Esophagus squamous epithelium (tissue), 5 donors: ENCODE measurements around the gene TTBK2. TPM values are rescaled to one million over a fixed set of nuclear protein-coding genes. Genes with fewer than 3 reads are reported as not detected.
A peak's percentile ranks its signal among the peaks of the same experiment; 100 is the strongest.

ENCODE experiments used
- DNase-seq: peaks from one replicate; lab custom pipeline; 2025; lab: John Stamatoyannopoulos, UW
- H3K27ac ChIP-seq, 4 donors: fragments of 200-600 bp; sonication (generic); one replicate each; pipeline ENCODE4 v1.5.1; 2016 to 2019; ENCODE audit warnings: mild to moderate bottlenecking in 1 of 4
- H3K27me3 ChIP-seq, 4 donors: fragments of 200-600 bp; sonication (generic); 1 replicate in 3 of 4; 2 replicates in 1 of 4; pipeline versions ENCODE4 v1.5.1 to v1.6.0; 2017 to 2021; ENCODE audit warnings: antibody characterized with exemption in 1 of 4
- H3K36me3 ChIP-seq, 3 donors: fragments of 200-600 bp; sonication (generic); one replicate each; pipeline ENCODE4 v1.5.1; 2016 to 2019
- H3K4me1 ChIP-seq, 3 donors: fragments of 200-600 bp; sonication (generic); one replicate each; pipeline ENCODE4 v1.5.1; 2017 to 2019
- H3K4me3 ChIP-seq, 4 donors: fragments of 200-600 bp; sonication (generic); 1 replicate in 3 of 4; 2 replicates in 1 of 4; pipeline ENCODE4 v1.5.1; 2016 to 2019; ENCODE audit warnings: mild to moderate bottlenecking in 2 of 4, moderate library complexity in 1 of 4
- H3K9me3 ChIP-seq, 3 donors: fragments of 200-600 bp; sonication (generic); one replicate each; pipeline ENCODE4 v1.5.1; 2016 to 2019
- POLR2A ChIP-seq, 4 donors: fragments of 450-650 bp; IDR thresholded peaks; one replicate each; pipeline ENCODE4 v1.6.1; 2017; ENCODE audit warnings: antibody characterized with exemption in 4 of 4, mild to moderate bottlenecking in 4 of 4, moderate library complexity in 3 of 4
- WGBS, 2 donors: methylation state at CpG; one replicate each; pipeline ENCODE4 v1.1.5; 2018; 5-methylcytosine and 5-hydroxymethylcytosine counted together
- intact Hi-C: fragments of 100-400 bp; cut with DNase I; formaldehyde crosslinking; loops from one replicate; pipeline ENCODE4 v1.15.0; 2022
- total RNA-seq, 4 donors: library from RNA; depleted of rRNA; stranded (reverse); fragments of >200 nt; gene quantifications; one replicate each; pipeline ENCODE4 v1.1.0, GENCODE V29; 2016
- TF ChIP-seq, protein P1 (sequence below), 6 experiments: fragments of 450-650 bp in 4 of 6; fragments of 200-600 bp in 2 of 6; sonication (generic) in 2 of 6; IDR thresholded peaks; one replicate each; pipeline ENCODE4 v1.5.1; 2016 to 2019; ENCODE audit warnings: antibody characterized with exemption in 6 of 6, mild to moderate bottlenecking in 4 of 6, moderate library complexity in 4 of 6
- donor health status: DM: yes; HTN: yes; CAD: no.

Gene TTBK2
- total RNA-seq, 4 donors from 2014 or later, result 5.8 to 11.8 (median 6.8) TPM

- H3K4me3 ChIP-seq, result no peak overlapping the region
- H3K4me1 ChIP-seq, result peaks cover 0 to 20% (median 3%) of the 10 kb centered on the region in 3 donors
- TF ChIP-seq POLR2A (IDR thresholded peaks at IDR 0.05), result no peak
- TF ChIP-seq, protein P1, sequence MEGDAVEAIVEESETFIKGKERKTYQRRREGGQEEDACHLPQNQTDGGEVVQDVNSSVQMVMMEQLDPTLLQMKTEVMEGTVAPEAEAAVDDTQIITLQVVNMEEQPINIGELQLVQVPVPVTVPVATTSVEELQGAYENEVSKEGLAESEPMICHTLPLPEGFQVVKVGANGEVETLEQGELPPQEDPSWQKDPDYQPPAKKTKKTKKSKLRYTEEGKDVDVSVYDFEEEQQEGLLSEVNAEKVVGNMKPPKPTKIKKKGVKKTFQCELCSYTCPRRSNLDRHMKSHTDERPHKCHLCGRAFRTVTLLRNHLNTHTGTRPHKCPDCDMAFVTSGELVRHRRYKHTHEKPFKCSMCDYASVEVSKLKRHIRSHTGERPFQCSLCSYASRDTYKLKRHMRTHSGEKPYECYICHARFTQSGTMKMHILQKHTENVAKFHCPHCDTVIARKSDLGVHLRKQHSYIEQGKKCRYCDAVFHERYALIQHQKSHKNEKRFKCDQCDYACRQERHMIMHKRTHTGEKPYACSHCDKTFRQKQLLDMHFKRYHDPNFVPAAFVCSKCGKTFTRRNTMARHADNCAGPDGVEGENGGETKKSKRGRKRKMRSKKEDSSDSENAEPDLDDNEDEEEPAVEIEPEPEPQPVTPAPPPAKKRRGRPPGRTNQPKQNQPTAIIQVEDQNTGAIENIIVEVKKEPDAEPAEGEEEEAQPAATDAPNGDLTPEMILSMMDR (IDR thresholded peaks at IDR 0.05), result no peak
- 41 to 46% methylated on average over 3 of the region's 6 CpGs for WGBS, 2 donors
- intact Hi-C loops, result no loop called here
- H3K27ac ChIP-seq, result peak overlapping the region in 3 of 4 donors; percentile 4 to 51 (median 45)
- H3K27me3 ChIP-seq, result no peaks in the 10 kb centered on the region
- H3K9me3 ChIP-seq, result no peaks in the 10 kb centered on the region
- DNase-seq, result no peak
- peaks cover 0 to 87% (median 29%) of the 10 kb centered on the region in 3 donors for H3K36me3 ChIP-seq
These were observed 199.6 kb downstream of the TTBK2 start for GRCh38 chr15:42721016-42721415.

DNA sequence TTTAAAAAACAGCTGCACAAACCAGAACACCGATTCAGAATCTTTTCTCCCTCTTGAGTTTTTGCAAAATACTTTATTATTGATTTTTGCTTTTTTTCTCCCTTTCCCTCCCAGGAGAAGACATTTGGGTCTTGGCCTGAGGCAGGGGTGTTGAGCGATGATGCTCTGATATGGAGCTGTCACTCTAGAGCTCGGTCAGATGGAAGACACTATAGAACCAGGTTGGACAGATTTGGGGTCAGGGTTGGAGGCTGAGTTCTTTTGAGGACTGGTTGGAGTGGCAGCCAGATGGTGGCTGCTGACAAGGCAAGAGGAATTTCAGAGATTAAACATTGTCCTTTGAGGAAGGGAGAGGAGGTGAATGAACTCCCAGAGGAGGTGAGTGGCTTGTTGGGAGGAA is 200.5 kb downstream of the TTBK2 start:
- Histone ChIP-seq H3K27ac (peak overlapping the region in 1 of 4 donors; percentile 51), H3K27me3 (no peaks in the 10 kb centered on the region), H3K4me3 (no peak overlapping the region), H3K36me3 (peaks cover 0 to 77% (median 21%) of the 10 kb centered on the region in 3 donors), H3K4me1 (peaks cover 0 to 20% (median 3%) of the 10 kb centered on the region in 3 donors), H3K9me3 (no peaks in the 10 kb centered on the region)
- intact Hi-C loops, result no loop called here
- 93 to 94% methylated on average over 3 of the region's 3 CpGs for WGBS, 2 donors
- DNase-seq, result no peak
- TF ChIP-seq POLR2A (IDR thresholded peaks at IDR 0.05), result no peak
- TF ChIP-seq, protein P1 (IDR thresholded peaks at IDR 0.05), result no peak

GRCh38 chr15:42719043-42719442 is 201.5 kb downstream of the TTBK2 start:
- Histone ChIP-seq H3K27me3 (no peaks in the 10 kb centered on the region), H3K4me1 (peaks cover 0 to 20% (median 3%) of the 10 kb centered on the region in 3 donors), H3K4me3 (no peak overlapping the region), H3K27ac (no peak overlapping the region), H3K9me3 (no peaks in the 10 kb centered on the region), H3K36me3 (peaks cover 0 to 67% (median 12%) of the 10 kb centered on the region in 3 donors)
- 91 to 93% methylated on average over 4 to 6 of the region's 6 CpGs for WGBS, 2 donors
- TF ChIP-seq, protein P1 (IDR thresholded peaks at IDR 0.05), result no peak
- TF ChIP-seq POLR2A (IDR thresholded peaks at IDR 0.05), result no peak
- no peak for DNase-seq
- intact Hi-C loops, result no loop called here

DNA sequence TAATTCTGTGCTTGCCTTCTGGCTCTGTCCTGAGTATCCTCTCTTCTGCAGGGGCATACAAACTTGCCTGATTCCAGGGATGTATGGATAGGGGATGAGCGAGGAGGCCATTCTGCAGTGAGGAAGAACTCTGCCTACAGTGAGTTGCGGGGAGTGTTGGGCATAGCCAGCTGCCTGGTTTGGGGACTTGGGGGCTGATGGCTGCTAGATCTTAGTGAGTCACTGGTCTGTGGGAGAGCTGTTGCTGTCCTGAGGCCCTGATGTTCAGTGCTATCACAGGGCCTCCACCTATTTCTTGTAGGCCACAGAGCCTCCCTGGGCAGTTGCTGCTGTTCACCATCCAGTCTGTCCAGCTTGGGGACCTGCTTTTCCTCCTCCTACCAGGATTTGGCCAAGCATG is 204.0 kb downstream of the TTBK2 start:
- no peak for DNase-seq
- intact Hi-C loops, result no loop called here

DNA sequence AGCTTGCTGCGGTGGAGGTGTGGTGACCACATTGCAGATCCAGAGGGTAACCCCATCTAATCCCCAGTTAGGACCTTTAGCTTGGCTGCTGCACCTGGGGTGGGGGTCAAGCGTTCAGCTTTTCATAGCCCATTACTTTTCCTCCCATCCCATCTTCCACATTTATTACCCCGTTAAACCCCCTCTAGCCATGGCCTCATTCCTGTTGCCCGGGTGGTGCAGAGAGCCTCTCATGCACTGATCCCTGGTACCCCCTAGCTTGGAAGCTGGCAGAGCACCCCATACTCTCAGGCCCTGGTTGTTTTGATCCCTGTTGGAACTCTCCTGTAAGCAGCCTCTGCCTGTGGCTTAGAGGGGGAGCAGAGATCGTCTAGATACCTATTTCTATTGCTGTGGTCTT is 204.5 kb downstream of the TTBK2 start:
- TF ChIP-seq POLR2A (IDR thresholded peaks at IDR 0.05), result no peak
- TF ChIP-seq, protein P1 (IDR thresholded peaks at IDR 0.05), result no peak
- H3K9me3 ChIP-seq, result no peaks in the 10 kb centered on the region
- H3K27ac ChIP-seq, result no peak overlapping the region
- peaks cover 0 to 10% (median 0%) of the 10 kb centered on the region in 3 donors for H3K4me1 ChIP-seq
- no peak overlapping the region for H3K4me3 ChIP-seq
- DNase-seq, result no peak
- WGBS, 2 donors, result 77 to 85% methylated on average over 5 of the region's 5 CpGs
- no peaks in the 10 kb centered on the region for H3K27me3 ChIP-seq
- intact Hi-C loops, result no loop called here
- H3K36me3 ChIP-seq, result peaks cover 0 to 38% (median 9%) of the 10 kb centered on the region in 3 donors

More for the DNA sequence above, 204.0 kb downstream of the TTBK2 start:
- TF ChIP-seq POLR2A (IDR thresholded peaks at IDR 0.05), result no peak
- TF ChIP-seq, protein P1 (IDR thresholded peaks at IDR 0.05), result no peak
- Histone ChIP-seq H3K36me3 (peaks cover 0 to 43% (median 9%) of the 10 kb centered on the region in 3 donors), H3K4me1 (peaks cover 0 to 15% (median 2%) of the 10 kb centered on the region in 3 donors), H3K9me3 (no peaks in the 10 kb centered on the region), H3K27me3 (no peaks in the 10 kb centered on the region), H3K4me3 (no peak overlapping the region), H3K27ac (no peak overlapping the region)
- 100% methylated on average over 2 of the region's 2 CpGs; no CpG with 5 or more reads in 1 of the 2 donors for WGBS, 2 donors
